Measurements from ENCODE around the gene DHRSX. TPM values are rescaled to one million over a fixed set of nuclear protein-coding genes. Genes with fewer than 3 reads are reported as not detected.

Gene DHRSX
- total and polyA plus RNA-seq, 2 of the 13 experiments (the other 11 are each of a cell fraction or from before 2014, with no cell fraction given), result 15.5 to 24.3 TPM

- Histone ChIP-seq H3K36me3 (replicated peaks in 1 of 2; ENCODE audit: control insufficient read depth in 1 of 2, insufficient read depth in 2 of 2, low read length in 2 of 2) (no peaks in the 10 kb centered on the region), H3K4me3 (replicated peaks in 1 of 3; ENCODE audit: insufficient read depth in 1 of 3, low read depth in 2 of 3, low read length in 3 of 3) (no peak overlapping the region), H3K79me2 (ENCODE audit: insufficient read depth, low read length) (no peaks in the 10 kb centered on the region), H3K27ac (ENCODE audit: extremely low read length, insufficient read depth, low read length) (no peak overlapping the region), H3K9ac (ENCODE audit: insufficient read depth, low read depth, low read length) (no peak overlapping the region), H2AFZ (ENCODE audit: low read length) (no peak overlapping the region), H3K4me2 (ENCODE audit: low read depth, low read length) (no peak overlapping the region), H3K9me3 (ENCODE audit: low read length) (no peaks in the 10 kb centered on the region), H3K27me3 (ENCODE audit: control insufficient read depth in 1 of 2, insufficient read depth in 2 of 2, low read length in 2 of 2) (no peaks in the 10 kb centered on the region), H3K4me1 (ENCODE audit: insufficient read depth, low read length) (no peaks in the 10 kb centered on the region), H4K20me1 (ENCODE audit: insufficient read depth, low read length) (no peaks in the 10 kb centered on the region)
- ChIA-PET POLR2A (no interaction called here), CTCF (ENCODE audit: low intra/inter-chr PET ratio, low total read pairs) (no interaction called here)
- no TSS peak for BruUV-seq (replicated peaks)
- intact Hi-C loops (cut with micrococcal nuclease; ENCODE audit: unreplicated experiment) (no loop called here), in situ Hi-C loops (cut with HindIII; ENCODE audit: extremely low pct_ligation_motif_present, low pct_unique_long_range_greater_than_20kb) (no loop called here)
- 95% methylated on average over 6 of the region's 6 CpGs for WGBS (ENCODE audit: low lambda C conversion rate)
- no peak for FAIRE-seq
- ATAC-seq, result no peak
- no peak for DNase-seq (ENCODE audit: low spot score)
- no peak for TF ChIP-seq ZZZ3 (CRISPR knock-in tag; IDR thresholded peaks at IDR 0.05; ENCODE audit: borderline replicate concordance)
- no peak for TF ChIP-seq ZNF333 (CRISPR knock-in tag; IDR thresholded peaks at IDR 0.05; ENCODE audit: borderline replicate concordance)
- TF ChIP-seq PRDM4 (CRISPR knock-in tag; IDR thresholded peaks at IDR 0.05; ENCODE audit: borderline replicate concordance), result no peak
- no peak for TF ChIP-seq TFAP4 (IDR thresholded peaks at IDR 0.05; ENCODE audit: borderline replicate concordance, low read depth)
- TF ChIP-seq RFX3 (CRISPR knock-in tag; IDR thresholded peaks at IDR 0.05), result no peak
- no peak for TF ChIP-seq XRCC5 (optimal IDR thresholded peaks at IDR 0.05; ENCODE audit: low read length)
- TF ChIP-seq CEBPZ (IDR thresholded peaks at IDR 0.05; ENCODE audit: low read length), result no peak
- TF ChIP-seq TOE1 (CRISPR knock-in tag; IDR thresholded peaks at IDR 0.05), result no peak
- no peak for TF ChIP-seq POLR2AphosphoS2 (IDR thresholded peaks at IDR 0.05; ENCODE audit: low read depth, low read length)
- TF ChIP-seq DPF2 (CRISPR knock-in tag; IDR thresholded peaks at IDR 0.05; ENCODE audit: borderline replicate concordance, low read depth), result no peak
- no peak for TF ChIP-seq MATR3 (CRISPR knock-in tag; IDR thresholded peaks at IDR 0.05)
- TF ChIP-seq ZNF513 (CRISPR knock-in tag; conservative IDR thresholded peaks at IDR 0.05), result no peak
- TF ChIP-seq ZNF503 (CRISPR knock-in tag; IDR thresholded peaks at IDR 0.05), result no peak
- TF ChIP-seq PCBP2 (optimal IDR thresholded peaks at IDR 0.05; ENCODE audit: low read depth, low read length, poor library complexity, severe bottlenecking), result no peak
- TF ChIP-seq XBP1 (CRISPR knock-in tag; IDR thresholded peaks at IDR 0.05), result no peak
- TF ChIP-seq SMYD3 (CRISPR knock-in tag; IDR thresholded peaks at IDR 0.05), result no peak
Observed at GRCh38 chrX:2301901-2302300, 198.9 kb downstream of the DHRSX start.

All from HepG2 (cell line).